Heart right ventricle (tissue), 16 donors: Measurements from ENCODE around the gene MYO6. TPM values are rescaled to one million over a fixed set of nuclear protein-coding genes. Genes with fewer than 3 reads are reported as not detected.

Experiments used
- ATAC-seq, 8 donors: fragments of 200-7000 bp; cut with Tn5 transposase; one replicate each; pipeline ENCODE4 v1.9.1; 2020; ENCODE audit warnings: mild to moderate bottlenecking in 8 of 8, moderate library complexity in 8 of 8, moderate number of reproducible peaks in 1 of 8
- DNase-seq, 2 donors: peaks; one replicate each; pipeline ENCODE4 v3.0.0-alpha.2; 2020
- H3K27ac ChIP-seq, 10 donors: fragments of 200-600 bp; sonication (generic) in 2 of 10; one replicate each; pipeline versions ENCODE4 v1.5.0 to v1.8.0; 2020 to 2022; ENCODE audit warnings: mild to moderate bottlenecking in 3 of 10
- H3K27me3 ChIP-seq, 7 donors: fragments of 200-600 bp; one replicate each; pipeline ENCODE4 v1.8.0; 2021 to 2022; ENCODE audit warnings: mild to moderate bottlenecking in 2 of 7
- H3K36me3 ChIP-seq, 9 donors: fragments of 200-600 bp; sonication (generic) in 1 of 9; one replicate each; pipeline versions ENCODE4 v1.5.0 to v1.8.0; 2020 to 2022; ENCODE audit warnings: mild to moderate bottlenecking in 2 of 9
- H3K4me1 ChIP-seq, 9 donors: fragments of 200-600 bp; sonication (generic) in 1 of 9; one replicate each; pipeline versions ENCODE4 v1.5.0 to v1.8.0; 2020 to 2022; ENCODE audit warnings: mild to moderate bottlenecking in 4 of 9
- H3K4me3 ChIP-seq, 10 donors: fragments of 200-600 bp; sonication (generic) in 2 of 10; one replicate each; pipeline versions ENCODE4 v1.5.0 to v1.8.0; 2020 to 2022; ENCODE audit warnings: mild to moderate bottlenecking in 7 of 10, moderate library complexity in 2 of 10
- H3K9me3 ChIP-seq, 11 donors: fragments of 200-600 bp in 10 of 11; sonication (generic) in 2 of 11; one replicate each; pipeline versions ENCODE4 v1.5.0 to v1.8.0; 2013 to 2022; ENCODE audit warnings: mild to moderate bottlenecking in 2 of 11, control low read depth in 1 of 11, moderate library complexity in 1 of 11
- WGBS, 2 donors: extraction: QIAGEN DNeasy Blood & Tissue Kit; methylation state at CpG; one replicate each; pipeline ENCODE4 v1.1.7; 2013; ENCODE audit warnings: inconsistent platforms in 1 of 2; 5-methylcytosine and 5-hydroxymethylcytosine counted together
- intact Hi-C, 10 donors: fragments of 100-400 bp; cut with DNase I; formaldehyde crosslinking; loops; one replicate each; pipeline versions ENCODE4 v1.11.1 to v1.14.2; 2022
- polyA plus RNA-seq, 2 donors: library from polyadenylated mRNA; stranded (reverse); fragments of 200-250 nt; gene quantifications; one replicate each; pipeline ENCODE4 v1.2.3, GENCODE V29; 2013
- total RNA-seq, 10 donors: library from RNA; stranded (reverse); fragmentation: NEBNext Ultra II Directional in 3 of 10; extraction: Animal tissue kit (Norgen Biotek cat#: 25700) in 3 of 10; gene quantifications; one replicate each; pipeline versions ENCODE4 v1.2.1 to v1.2.4, GENCODE V29; 2021 to 2023
- TF ChIP-seq, protein P1 (sequence below), 9 donors: fragments of 200-600 bp; sonication (generic) in 2 of 9; IDR thresholded peaks; one replicate each; pipeline versions ENCODE4 v1.5.0 to v1.8.0; 2021 to 2022; ENCODE audit warnings: antibody characterized with exemption in 9 of 9, mild to moderate bottlenecking in 5 of 9, moderate library complexity in 1 of 9
- donor health status: Arrhythmogenic right ventricular cardiomyopathy.
- donor health status: ischemic (EF 13 %, LVEDD 7.1; RV severe dilation, severe dysfunction).
- donor health status: healthy with polysubstance abuse.
- donor health status: DM: no; HTN: yes; CAD: no.
- donor health status: DM: no; HTN: no; CAD: no.
- donor health status: ischemic (EF 25% LVEDD 6.9; RV normal size, moderate dysfunction).
- donor health status: ischemic (EF 25% LVEDD 5.7; RV mildly dilated, moderate dysfunction).
- donor health status: healthy.
- donor health status: DM: yes; HTN: yes; CAD: no.
- donor health status: Ischemic cardiomyopathy.
- donor health status: ischemic (EF 35%, LVEDD 5.7; RV mildly dilated, moderate dysfunction).
- donor health status: nonischemic (EF 11% LVEDD 7.7; RV severe dilation, severe dysfunction).
- donor health status: DM: yes; HTN: yes; CAD: no.
- donor health status: PGD.
- donor health status: ischemic (EF 29% LVEDD 5.4; RV normal size, mild dysfunction).
- donor health status: nonischemic (EF 23%, LVEDD 6.1; RV moderate dilation, normal function).

MYO6 gene
- total and polyA plus RNA-seq, 12 donors = 2.4 to 9.7 (median 5.1) TPM

DNA sequence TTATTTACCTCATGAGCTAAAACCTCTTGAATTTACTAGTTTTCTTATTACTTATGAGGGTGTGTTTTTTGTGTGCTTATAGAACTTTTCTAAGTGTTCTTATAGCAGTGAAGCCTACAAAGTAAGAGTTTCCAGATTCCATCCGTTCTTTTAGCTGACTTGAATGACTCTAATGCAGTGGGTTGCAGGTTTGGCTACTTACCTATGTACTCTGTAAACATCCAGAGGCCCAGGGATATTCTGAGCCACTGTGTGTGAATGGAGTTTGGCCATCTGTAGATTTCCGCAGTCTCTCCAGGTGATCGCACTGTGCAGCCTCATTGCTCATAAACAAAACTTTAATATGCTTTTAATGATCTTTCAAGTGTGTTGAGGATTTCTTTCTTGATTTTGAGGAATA, 157.8 kb downstream of the MYO6 start:
- H3K27ac ChIP-seq = no peak overlapping the region
- H3K27me3 ChIP-seq = no peaks in the 10 kb centered on the region
- H3K4me1 ChIP-seq = no peaks in the 10 kb centered on the region
- DNase-seq (no peak), ATAC-seq (no peak)
- peaks cover 0 to 29% (median 0%) of the 10 kb centered on the region in 9 donors for H3K36me3 ChIP-seq
- TF ChIP-seq, protein P1, sequence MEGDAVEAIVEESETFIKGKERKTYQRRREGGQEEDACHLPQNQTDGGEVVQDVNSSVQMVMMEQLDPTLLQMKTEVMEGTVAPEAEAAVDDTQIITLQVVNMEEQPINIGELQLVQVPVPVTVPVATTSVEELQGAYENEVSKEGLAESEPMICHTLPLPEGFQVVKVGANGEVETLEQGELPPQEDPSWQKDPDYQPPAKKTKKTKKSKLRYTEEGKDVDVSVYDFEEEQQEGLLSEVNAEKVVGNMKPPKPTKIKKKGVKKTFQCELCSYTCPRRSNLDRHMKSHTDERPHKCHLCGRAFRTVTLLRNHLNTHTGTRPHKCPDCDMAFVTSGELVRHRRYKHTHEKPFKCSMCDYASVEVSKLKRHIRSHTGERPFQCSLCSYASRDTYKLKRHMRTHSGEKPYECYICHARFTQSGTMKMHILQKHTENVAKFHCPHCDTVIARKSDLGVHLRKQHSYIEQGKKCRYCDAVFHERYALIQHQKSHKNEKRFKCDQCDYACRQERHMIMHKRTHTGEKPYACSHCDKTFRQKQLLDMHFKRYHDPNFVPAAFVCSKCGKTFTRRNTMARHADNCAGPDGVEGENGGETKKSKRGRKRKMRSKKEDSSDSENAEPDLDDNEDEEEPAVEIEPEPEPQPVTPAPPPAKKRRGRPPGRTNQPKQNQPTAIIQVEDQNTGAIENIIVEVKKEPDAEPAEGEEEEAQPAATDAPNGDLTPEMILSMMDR (IDR thresholded peaks at IDR 0.05) = no peak
- intact Hi-C loops = no loop called here
- no peaks in the 10 kb centered on the region for H3K9me3 ChIP-seq
- 96 to 97% methylated on average over 3 of the region's 3 CpGs for WGBS, 2 donors
- no peak overlapping the region for H3K4me3 ChIP-seq

DNA sequence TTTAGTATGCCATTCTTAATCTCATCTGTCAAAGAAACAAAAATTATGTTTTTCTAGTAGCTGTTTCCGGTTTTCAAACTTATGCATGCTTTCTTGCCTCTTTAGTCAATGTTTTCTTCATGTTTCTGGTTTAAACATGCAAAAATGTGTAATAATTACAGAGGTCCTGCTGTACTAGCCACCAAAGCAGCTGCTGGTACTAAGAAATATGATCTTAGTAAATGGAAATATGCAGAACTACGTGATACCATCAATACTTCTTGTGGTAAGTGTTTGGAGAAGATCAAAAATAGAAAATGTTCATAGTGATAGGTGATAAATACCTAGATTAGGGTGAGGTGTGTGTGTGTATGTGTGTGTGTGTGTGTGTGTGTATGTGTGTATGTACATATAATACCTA, 158.4 kb downstream of the MYO6 start:
- Histone ChIP-seq H3K9me3 (no peaks in the 10 kb centered on the region), H3K27ac (no peak overlapping the region), H3K27me3 (no peaks in the 10 kb centered on the region), H3K4me3 (no peak overlapping the region), H3K4me1 (no peaks in the 10 kb centered on the region), H3K36me3 (peaks cover 0 to 29% (median 0%) of the 10 kb centered on the region in 9 donors)
- intact Hi-C loops = no loop called here
- no peak for DNase-seq
- TF ChIP-seq, protein P1 (IDR thresholded peaks at IDR 0.05) = no peak
- ATAC-seq = no peak
- 92 to 95% methylated on average over 2 of the region's 2 CpGs for WGBS, 2 donors

DNA sequence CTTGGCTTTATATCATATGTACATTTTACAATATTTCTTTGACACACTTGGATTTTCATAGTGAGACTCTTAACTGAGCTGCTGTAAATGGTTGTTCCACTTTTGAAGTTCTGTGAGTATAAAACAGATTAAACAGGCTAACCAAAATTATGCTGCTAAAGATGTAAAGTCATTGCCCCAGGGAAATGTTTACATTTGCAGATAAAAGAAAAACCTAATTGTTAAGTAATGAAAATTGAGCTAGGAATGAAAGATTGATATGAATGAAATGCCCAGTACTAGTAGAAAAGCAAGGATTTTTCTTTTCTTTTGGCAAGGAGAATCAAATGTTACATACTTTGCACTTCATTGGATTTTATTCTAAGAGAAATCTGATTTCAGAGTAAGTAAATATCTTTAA, 164.0 kb downstream of the MYO6 start:
- H3K27ac ChIP-seq = no peak overlapping the region
- TF ChIP-seq, protein P1 (IDR thresholded peaks at IDR 0.05) = no peak
- no peaks in the 10 kb centered on the region for H3K4me1 ChIP-seq
- intact Hi-C loops = no loop called here
- no peak for DNase-seq
- no peak for ATAC-seq
- H3K36me3 ChIP-seq = peaks cover 0 to 77% (median 4%) of the 10 kb centered on the region in 9 donors
- no peaks in the 10 kb centered on the region for H3K9me3 ChIP-seq
- H3K27me3 ChIP-seq = no peaks in the 10 kb centered on the region
- no peak overlapping the region for H3K4me3 ChIP-seq

DNA sequence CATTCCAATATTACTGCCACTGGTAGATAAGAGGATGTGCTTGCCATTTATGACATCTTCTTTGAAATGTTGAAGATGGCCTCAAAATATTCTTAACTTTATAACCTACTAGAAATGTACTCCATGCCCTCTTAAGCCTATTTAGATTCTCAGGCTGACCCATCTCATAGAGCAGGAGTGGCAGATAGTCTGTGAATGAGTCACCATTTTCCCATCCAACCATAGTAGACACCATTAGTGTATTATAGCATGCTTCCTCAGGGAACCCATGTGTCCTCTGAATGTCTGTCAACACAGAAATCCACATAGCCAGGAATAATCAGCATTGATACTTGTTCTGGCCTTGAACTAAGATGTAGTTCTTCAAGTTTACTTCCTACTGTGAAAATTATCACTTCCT, 173.2 kb downstream of the MYO6 start:
- ATAC-seq = no peak
- no peaks in the 10 kb centered on the region for H3K4me1 ChIP-seq
- no peak overlapping the region for H3K27ac ChIP-seq
- peaks cover 0 to 29% (median 3%) of the 10 kb centered on the region in 9 donors for H3K36me3 ChIP-seq
- no peak overlapping the region for H3K4me3 ChIP-seq
- intact Hi-C loops = no loop called here
- no peak for DNase-seq
- H3K9me3 ChIP-seq = no peaks in the 10 kb centered on the region
- H3K27me3 ChIP-seq = no peaks in the 10 kb centered on the region
- TF ChIP-seq, protein P1 (IDR thresholded peaks at IDR 0.05) = no peak
